DMS79 treated with DMSO at 0.1 percent for 48 hours (cell line): ENCODE results near the gene MAGEL2.

Source experiments
- DNase-seq: peaks from one replicate; lab custom pipeline; 2025; lab: John Stamatoyannopoulos, UW

MAGEL2 gene

DNA sequence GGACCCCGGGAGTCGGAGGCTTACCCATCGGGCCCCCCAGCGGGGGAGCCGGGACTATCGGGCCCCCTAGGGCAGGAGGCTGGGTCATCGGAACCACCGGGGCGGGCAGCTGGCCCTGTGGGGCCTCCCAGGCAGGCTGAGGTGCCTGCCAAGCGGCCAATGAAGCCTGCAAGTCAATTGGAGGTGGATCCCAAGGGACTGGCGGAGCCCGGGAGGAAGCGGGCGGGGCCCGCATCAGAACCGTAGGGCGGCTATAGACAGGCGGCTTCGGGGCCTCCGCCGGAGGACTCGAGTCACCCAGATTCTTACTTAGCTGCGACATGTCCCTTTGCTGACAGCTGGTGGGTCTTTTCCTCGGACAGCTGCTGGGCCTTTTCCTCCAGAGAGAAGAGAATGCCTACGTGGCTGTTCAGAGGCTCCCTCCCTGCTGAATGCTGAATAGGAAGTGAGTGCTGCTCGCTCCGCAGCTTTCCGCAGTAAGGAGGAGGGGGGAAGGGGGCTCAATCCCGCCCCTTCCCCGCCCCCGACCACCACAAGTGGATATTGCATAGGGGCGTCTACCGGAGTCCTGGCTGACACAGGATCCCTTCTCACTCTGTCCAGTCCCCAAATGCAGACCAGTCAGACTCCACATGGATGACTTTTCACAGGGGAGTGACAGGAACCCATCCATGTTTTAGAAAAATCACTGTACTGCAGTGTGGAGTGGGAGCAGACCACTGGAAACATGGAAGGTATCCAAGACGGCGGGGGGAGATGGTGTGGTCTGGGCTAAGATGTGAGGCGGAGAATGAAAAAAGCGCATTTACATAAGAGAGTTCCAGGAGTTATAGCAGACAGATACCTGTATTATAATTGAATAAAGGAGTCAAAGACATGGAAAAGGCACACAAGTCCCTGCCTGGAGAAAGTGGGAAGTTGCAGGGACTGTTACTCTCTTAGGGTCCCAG lies at the start of gene MAGEL2:
Gene MAGEL2, minus strand, starts transcription at position 447 of the 950 bp plus-strand sequence. Its CDS starts 125 bp downstream, at position 322.
- no peak for DNase-seq

DNA sequence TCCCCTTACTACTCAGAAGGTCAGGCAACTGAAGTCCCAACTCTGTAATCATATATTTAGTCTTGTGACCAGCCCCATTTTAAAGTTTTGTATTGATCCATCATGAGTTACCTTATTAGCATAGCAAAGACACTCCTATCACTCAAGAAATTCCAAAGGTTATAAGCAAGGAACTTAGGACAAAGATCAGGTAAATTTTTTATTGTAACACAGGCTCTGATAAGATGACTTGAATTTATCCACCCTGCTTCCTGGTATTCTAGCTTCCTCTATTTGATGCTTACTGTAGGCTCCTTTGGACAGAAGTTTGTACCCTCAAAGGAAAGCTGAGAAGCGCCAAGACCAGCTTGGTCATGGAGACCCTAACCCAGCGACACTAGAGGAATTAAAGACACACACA lies 47.6 kb upstream of the MAGEL2 start:
- DNase-seq, result no peak

DNA sequence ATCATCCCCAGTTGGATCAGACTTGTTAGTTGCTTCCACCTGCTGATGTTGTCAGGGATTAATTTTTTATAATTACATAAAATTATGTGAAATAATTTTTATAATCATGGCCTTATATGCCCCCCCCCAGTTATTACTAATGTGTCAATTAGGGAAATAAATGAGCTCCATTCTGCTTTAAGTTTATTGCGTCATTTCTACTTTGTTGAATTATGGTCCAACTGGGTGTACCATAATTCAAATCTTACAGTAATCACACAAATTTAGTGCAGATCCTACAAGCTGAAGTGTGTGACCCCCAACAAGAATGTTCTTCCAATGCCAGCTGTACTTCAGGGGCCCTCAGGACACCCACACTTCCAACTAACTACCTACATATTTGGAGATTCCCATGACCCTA lies 46.9 kb upstream of the MAGEL2 start:
- DNase-seq, result no peak

DNA sequence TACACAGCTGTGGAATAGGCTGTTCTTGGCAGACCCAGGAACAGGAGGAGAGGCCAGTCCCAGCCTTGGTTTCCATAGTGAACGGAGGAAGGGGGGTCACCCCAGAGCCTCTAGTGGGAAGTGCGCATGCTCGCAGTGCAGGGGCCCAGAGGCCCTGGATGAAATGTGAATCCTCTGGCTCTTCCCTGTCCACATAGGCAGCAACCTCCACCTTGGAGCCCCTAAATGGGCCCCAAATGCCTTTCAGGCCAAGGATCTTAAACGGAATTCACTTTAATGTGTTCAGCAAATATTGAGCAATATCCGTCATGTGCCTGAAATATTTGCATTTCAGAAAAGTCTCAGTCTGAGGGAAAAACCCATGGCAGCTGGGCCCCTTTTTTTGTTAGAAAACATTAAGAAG lies 42.8 kb upstream of the MAGEL2 start:
- no peak for DNase-seq

DNA sequence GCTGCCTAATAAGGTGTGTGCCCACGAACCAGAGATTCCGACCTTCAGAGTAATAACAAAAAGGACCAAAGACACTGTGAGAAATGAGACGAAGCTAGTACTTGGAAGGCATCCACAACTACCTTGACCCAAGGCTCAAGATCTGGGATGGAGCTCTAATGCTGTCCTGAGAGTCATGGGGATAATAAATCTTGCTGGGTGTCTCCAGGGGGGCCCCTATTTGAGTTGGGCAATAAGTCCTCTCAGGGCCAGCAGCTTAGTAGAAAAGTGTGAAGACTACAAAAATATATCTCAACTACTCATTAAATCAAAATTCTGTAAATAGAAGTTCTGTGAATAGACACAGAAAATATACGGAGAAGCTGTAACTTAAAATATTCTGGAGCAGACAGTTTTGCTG lies 42.3 kb upstream of the MAGEL2 start:
- no peak for DNase-seq

DNA sequence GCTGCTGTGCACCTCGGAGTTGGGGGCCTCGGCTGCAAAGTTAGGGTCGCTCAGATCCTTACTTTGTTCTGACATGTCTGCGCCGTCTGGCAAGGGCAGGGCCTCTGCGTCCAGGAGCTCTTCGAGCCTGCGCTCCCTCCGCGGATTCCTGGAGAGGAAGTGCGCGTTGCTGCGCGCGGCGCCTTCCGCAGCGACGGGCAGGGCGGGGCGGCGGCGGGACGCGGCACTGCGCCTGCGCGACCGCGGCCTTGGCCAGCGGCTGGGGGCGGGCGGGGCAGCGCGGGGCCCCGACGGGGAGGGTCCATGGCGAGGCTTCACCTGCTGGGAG lies 39.4 kb upstream of the MAGEL2 start, which contains the start of gene NDN:
Gene NDN, minus strand, starts transcription at position 163 of the 328 bp plus-strand sequence. Its CDS starts 88 bp downstream, at position 75.
- DNase-seq, result no peak

DNA sequence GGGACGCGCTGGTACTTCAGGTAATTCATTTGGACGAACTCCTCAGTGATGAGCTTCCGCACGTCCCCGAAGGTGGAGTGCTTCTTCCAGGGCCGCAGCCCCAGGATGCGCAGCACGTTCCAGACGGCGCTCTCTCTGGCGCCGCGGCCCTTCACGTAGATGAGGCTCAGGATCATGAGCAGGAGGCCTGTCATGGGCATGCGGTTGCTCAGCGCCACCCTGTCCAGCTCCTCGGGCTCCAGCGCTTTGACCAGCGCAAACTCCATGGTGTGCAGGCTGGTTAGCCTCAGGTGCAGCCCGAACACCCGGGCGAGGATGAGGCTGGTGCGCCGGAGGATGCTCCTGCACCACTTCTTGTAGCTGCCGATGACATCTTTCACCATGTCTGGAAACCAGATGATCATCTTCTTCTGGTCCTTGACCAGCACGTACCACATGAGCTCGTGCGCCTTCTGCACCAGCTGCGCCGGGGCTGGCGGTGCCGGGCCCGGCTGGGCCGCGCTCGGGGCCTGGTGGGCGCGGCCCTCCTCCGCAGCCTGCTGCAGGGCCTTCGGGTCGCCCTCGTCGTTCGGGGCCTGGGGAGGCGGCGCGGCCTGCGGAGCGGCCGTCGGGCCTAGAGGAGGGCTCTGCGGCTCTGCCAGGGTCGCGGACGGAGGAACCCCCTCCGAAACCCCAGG lies 38.9 kb upstream of the MAGEL2 start:
- DNase-seq, result no peak

DNA sequence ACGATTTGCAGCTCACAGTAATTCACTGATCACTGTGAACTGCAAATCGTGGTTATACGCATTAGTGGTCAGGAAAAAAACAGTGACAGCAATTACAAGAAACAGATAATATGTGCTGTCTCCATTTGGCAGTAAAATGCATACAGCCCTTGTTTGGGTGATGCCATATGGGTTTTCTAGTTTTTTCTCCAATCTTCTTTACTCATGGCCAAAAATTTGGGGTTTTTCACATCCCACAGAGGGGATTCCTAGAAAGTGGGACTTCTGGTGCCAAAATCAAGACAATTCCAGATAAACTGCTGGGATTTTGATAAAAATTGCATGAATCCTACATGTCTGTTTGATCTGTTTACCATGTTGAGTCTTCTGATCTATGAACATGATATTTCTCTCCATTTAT lies 23.8 kb upstream of the MAGEL2 start:
- DNase-seq, result no peak

DNA sequence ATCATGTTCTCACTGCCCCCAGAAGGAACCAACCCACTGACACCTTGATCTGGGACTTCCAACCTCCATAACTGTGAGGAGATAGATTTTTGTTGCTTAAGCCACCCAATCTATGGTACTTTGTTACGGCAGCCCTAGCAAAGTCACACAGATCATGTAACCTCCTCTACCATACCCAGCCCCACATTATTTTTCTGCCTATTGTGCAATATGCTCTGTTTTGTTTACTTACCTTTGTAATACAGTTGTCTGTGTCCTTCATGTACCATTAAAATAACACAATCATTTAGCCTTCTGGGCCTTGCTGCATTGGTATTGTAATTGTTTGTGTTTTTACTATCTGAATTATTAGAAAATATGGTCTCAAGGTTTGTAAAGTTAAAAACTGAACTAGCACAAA lies 23.3 kb upstream of the MAGEL2 start:
- no peak for DNase-seq

DNA sequence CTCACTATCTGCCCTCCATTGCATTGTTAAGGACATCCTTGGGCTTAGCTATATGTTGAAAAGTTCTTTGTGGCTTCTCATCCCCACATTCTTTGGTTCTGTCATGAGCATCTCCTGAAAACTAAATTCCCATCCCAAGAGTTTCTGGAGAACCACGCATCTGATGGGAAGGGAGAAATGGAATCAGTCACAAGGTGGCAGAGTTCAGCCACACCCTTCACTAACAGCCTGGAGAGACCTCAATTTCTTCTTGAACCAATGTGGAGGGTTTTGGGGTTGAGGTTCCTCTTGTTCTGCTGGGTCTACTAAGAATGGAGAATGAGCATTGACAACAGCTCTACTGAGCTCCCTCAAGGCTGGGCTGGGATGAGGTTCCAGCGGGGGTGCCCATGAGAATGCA lies 15.6 kb upstream of the MAGEL2 start:
- DNase-seq, result no peak

DNA sequence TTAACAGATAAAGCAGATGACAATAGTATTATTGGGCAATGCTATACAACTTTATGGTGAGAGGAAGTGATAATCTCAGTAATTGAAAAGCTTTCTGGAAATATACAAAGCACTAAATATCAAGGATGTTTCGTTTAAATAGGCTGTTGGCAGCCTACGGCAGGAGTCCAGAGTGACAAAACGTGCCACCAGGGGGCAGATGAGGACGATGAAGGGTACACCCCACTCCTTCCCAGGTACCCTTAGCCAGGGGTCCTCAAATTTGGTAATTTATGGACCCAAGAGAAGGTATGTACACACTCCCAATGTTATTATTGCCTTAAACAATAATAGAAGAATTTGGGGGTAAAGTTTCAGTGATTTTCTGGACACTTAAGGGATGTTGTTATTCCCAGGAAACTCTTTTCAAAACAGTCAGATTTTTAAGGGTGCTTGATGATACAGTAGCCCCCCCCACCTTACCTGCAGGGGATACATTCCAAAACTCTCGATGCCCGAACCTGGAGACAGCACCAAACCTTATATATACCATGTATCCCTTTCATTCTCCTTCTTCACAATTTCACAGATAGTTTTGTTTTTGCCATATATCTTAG lies 1.4 kb upstream of the MAGEL2 start:
- no peak for DNase-seq

DNA sequence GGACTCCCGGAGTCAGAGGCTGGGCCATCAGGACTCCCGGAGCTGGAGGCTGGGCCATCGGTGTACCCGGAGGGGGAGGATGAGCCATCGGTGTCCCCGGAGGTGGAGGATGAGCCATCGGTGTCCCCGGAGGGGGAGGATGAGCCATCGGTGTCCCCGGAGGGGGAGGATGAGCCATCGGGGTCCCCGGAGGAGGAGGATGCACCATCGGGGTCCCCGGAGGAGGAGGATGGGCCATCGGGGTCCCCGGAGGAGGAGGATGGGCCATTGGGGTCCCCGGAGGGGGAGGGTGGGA lies 719 bp downstream of the MAGEL2 start:
- DNase-seq, result no peak

DNA sequence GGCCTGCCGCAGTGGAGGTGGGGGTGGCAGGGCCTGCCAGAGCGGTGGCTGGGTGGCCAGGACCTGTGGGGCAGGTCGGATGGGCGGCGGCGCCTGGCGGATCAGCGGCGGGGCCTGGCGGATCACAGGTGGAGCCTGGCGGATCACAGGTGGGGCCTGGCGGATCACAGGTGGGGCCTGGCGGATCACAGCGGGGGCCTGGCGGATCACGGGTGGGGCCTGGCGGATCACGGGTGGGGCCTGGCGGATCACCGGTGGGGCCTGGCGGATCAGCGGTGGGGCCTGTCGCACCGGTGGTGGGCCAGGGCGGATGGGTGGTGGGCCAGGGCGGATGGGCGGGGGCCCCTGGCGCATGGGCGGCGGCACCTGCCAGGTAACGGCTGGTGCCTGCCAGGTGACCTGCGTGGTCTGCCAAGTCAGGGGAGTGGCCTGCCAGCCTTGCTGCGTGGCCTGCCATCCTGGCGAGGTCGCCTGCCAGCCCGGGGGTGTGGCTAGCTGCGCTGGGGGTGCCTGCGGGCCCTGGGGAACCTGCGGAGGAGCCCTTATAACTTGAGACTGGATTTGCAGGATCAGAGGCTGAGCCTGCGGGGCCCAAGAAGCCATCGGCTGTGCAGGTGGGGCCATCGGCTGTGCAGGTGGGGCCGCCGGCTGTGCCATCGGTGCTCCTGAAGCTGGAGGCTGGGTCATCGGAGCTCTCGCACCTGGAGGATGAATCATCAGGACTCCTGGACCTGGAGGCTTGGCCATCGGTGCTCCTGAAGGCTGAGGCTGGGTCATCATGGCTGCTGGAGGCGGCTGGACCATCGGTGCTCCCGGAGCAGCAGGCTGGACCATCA lies 1.3 kb downstream of the MAGEL2 start:
- DNase-seq, result no peak

DNA sequence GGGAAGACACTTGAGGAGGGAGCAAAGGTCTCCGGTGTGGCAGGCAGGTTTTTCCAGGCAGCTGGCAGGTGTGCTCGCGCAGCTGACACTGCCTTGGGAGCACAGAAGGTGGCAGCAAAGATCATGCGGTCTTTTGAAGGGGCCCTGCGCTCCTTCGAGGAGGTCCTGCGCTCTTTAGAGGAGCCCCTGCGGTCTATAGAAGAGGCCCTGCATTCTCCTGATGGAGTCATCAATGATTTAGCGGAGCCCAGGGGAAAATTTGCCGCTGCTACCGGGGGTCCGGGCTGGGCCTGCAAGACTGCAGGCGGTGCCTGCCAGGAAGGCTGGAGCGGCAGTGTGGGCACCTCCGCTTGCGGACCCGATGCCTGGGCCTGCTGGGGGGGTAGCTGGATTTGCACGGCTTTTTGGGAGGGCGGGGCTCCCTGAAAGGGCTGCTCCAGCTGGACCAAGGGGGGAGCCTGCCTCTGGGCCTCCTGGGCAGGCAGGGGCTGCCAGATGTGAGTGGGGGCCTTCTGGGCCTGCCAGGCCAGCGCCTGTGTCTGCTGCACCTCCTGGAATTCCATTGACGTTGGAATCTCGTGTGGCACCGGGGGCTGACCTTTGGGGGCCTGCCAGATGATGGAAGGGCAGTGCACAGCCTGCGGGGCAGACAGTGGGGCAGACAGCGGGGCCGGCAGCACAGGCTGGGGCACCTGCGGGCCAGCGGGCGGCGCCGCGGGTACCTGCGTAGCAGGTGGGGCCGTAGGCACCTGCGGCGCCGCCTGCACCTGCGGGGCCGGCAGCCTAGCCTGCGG lies 2.1 kb downstream of the MAGEL2 start:
- DNase-seq, result no peak

DNA sequence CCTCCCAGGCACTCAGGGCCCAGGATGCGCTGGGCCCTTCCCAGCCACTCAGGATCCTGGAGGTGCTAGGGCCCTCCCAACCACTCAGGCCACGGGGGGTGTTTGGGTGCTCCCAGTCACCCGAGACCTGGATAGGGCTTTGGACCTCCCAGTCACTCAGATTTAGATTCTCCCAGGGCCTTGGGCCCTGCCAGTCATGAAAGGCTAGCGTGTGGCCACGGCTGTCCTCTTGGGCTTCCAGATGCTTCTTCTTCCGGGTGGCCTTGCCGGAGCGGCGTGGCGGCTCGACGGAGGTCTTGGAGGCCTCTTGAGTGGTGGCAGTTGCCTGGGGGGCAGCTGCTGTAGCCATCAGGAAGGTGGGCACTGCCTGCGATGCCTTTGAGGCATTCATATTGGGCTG lies 2.8 kb downstream of the MAGEL2 start:
- DNase-seq, result no peak

DNA sequence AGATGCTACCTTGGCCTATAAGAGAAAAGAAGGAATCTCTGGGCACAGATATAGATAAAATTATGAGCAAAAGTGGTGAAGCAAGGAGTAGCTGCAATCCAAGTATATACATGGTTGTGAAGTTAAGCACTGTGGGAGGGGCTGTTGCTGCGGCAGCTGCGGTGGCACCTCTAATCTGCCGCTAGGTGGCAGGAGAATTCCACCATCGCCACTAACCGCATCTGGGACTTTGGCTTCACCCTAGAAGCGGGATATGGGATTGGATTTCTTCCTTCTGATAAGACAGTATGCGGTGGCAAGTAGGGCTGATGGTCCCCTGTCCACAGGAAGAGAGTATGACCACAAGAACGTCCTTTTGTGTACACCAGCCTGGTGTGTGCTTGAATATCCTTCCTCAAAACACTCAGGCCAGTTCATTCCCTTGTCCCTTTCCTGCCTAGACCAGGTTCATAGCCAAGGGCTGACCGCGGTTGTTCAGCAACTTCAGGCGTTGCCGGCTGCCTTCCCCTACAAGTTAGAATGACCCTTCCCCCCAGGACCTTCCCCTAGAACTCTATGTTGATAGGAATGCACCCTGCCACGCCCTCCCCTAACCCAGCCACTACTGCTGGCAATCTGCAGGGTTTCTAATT lies 5.1 kb downstream of the MAGEL2 start:
- peak; percentile 6 for DNase-seq

DNA sequence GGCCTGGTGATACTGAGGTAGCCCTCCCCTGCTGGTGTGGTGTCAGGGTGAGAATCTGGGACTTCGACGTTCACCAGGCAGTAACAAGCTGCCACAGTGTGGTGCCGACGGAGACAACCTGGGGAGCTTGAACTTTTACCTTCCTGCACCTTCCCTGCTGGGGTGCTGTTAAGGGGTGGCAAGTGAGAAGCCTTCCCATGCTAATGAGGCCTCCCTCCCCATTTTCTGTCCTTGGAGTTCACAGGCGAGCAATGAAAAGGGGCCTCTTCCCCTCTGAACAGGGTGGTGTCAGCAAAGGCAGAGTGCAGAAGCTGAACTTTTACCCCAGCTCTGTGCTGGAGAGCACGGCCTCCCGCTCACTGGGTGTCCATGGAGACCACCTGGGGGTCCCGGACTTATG lies 13.5 kb downstream of the MAGEL2 start:
- DNase-seq, result no peak

DNA sequence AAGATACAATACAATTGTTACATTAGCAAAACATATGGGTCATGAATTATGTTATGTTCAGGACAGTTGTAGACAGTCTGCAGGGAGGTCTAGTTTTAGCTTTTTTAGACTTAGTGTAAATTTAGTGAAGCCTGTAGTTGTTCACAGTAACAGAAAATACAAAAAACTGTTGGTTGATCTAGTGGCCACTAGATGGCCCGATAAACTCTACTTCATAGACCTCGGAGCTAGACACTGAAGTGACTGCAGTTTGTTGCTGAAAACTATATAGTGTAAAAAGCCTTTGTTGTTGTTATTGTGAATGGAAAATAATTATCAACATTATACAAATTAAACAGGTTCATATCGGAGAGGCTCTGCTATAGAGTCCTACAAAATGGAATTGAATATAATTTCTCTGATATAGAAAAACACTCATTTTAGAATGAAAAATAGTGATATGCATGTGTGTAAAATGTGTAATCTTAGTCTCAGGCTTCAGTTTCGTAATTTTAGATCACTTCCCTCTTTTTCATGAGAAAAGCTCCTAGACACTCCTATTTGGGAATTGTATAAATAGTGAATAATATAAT lies 18.3 kb downstream of the MAGEL2 start:
- peak; percentile 6 for DNase-seq

DNA sequence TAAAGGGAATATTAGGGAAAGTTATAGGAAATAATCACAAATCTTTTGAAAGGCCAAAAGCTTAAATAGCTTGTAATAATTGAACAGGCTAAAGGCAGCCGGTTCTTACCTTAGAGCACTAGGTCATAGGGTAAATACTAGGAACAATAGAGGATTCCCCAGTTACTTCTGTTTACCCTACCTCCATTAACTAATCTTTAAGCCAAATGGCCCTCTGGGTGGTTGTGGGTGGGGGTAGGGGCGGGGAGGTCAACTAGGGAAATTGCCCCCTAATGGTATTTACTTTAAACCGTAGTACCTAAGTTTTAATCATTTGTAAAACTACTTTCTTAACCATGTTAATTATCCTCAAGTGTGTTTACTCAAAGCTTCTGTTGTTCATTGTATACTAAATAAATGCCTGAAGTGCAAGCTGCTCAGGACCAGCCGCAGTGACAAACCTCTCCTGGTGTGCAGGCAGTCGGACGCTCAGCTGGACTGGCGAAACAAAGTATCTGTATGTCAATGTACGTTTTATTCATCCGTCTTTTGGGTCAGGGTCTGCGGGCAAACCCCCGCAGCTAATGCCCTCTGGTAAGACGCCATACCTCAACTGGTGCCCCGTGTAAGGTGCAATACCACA lies 18.9 kb downstream of the MAGEL2 start:
- no peak for DNase-seq

DNA sequence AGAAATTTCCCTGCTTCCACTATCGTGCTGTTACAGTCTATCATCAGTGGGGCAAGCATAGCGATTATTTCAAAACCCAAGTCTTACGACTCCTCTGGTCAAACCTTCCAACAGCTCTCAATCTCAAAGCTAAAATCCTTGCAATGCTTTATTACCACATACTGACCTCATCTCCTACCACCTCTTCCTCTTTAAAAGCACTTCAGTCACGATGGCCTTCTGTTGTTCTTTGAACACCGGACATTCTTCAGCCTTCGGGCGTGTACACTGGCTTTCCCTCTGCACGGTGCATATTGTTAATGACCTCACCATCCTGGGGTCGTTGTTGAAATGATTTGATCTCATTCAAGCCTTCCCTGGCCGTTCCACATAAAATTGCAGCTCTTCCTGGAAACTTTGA lies 31.1 kb downstream of the MAGEL2 start:
- DNase-seq, result no peak
